Neural cell (in vitro differentiated cells): ENCODE measurements around the gene HIVEP3. TPM values are rescaled to one million over a fixed set of nuclear protein-coding genes. Genes with fewer than 3 reads are reported as not detected.

Experiments used
- H2AFZ ChIP-seq: fragments of 200-600, 300-800 bp; sonication (generic), shearing (Covaris generic); 2 replicates; pipeline ENCODE4 v1.6.0; 2014; ENCODE audit warnings: low read depth, mild to moderate bottlenecking, antibody characterized with exemption, low read length, moderate library complexity
- H3F3A ChIP-seq: fragments of 200-600 bp; shearing (Covaris generic); 2 replicates; pipeline ENCODE4 v1.6.1; 2016; ENCODE audit warnings: mild to moderate bottlenecking, moderate library complexity, mixed read lengths, antibody characterized with exemption, low read length; ENCODE audit not compliant: insufficient read depth, poor library complexity, severe bottlenecking
- H3K27ac ChIP-seq: fragments of 200-600, 300-800 bp; sonication (generic), shearing (Covaris generic); 2 replicates; pipeline ENCODE4 v1.5.1; 2014; ENCODE audit warnings: mild to moderate bottlenecking, low read length, moderate library complexity
- H3K27me3 ChIP-seq: fragments of 300-800, 200-600 bp; sonication (generic), shearing (Covaris generic); 2 replicates; pipeline ENCODE4 v1.6.0; 2014; ENCODE audit warnings: mild to moderate bottlenecking, low read depth, low read length, moderate library complexity; ENCODE audit not compliant: insufficient read depth
- H3K36me3 ChIP-seq: fragments of 300-800, 200-600 bp; sonication (generic), shearing (Covaris generic); 2 replicates; pipeline ENCODE4 v1.5.1; 2014; ENCODE audit warnings: mild to moderate bottlenecking, antibody characterized with exemption, low read length, moderate library complexity; ENCODE audit not compliant: insufficient read depth
- H3K4me2 ChIP-seq: fragments of 300-800, 200-600 bp; sonication (generic), shearing (Covaris generic); 2 replicates; pipeline ENCODE4 v1.6.0; 2014; ENCODE audit warnings: mild to moderate bottlenecking, low read length
- H3K4me3 ChIP-seq: fragments of 300-800, 200-600 bp; sonication (generic), shearing (Covaris generic); 2 replicates; pipeline ENCODE4 v1.5.1; 2014; ENCODE audit warnings: mild to moderate bottlenecking, low read length, moderate library complexity
- H3K79me2 ChIP-seq: fragments of 200-600 bp; shearing (Covaris generic); replicated peaks from 2 replicates; pipeline ENCODE4 v1.6.0; 2014; ENCODE audit warnings: mild to moderate bottlenecking, low read length, moderate library complexity; ENCODE audit not compliant: insufficient read depth
- H3K9ac ChIP-seq: fragments of 300-800, 200-600 bp; sonication (generic), shearing (Covaris generic); 2 replicates; pipeline ENCODE4 v1.6.1; 2016; ENCODE audit warnings: mild to moderate bottlenecking, low read length, mixed read lengths
- H3K9me2 ChIP-seq: fragments of 200-600 bp; shearing (Covaris generic); 2 replicates; pipeline ENCODE4 v1.6.1; 2016; ENCODE audit warnings: mild to moderate bottlenecking, low read length, mixed read lengths; ENCODE audit not compliant: insufficient read depth
- H3K9me3 ChIP-seq: fragments of 200-600, 300-800 bp; sonication (generic), shearing (Covaris generic); 2 replicates; pipeline ENCODE4 v1.6.1; 2016; ENCODE audit warnings: mild to moderate bottlenecking, mixed run types, low read length, moderate library complexity, mixed read lengths
- H4K20me1 ChIP-seq: fragments of 200-600 bp; shearing (Covaris generic); 2 replicates; pipeline ENCODE4 v1.6.1; 2016; ENCODE audit warnings: mild to moderate bottlenecking, mixed run types; ENCODE audit not compliant: insufficient read depth
- CTCF ChIP-seq: fragments of 450-650 bp; IDR thresholded peaks from 2 replicates; pipeline ENCODE4 v1.5.1; 2014; ENCODE audit warnings: antibody characterized with exemption, mild to moderate bottlenecking, moderate library complexity; ENCODE audit not compliant: poor library complexity, severe bottlenecking
- EP300 ChIP-seq: fragments of 450-650 bp; conservative IDR thresholded peaks from 2 replicates; pipeline ENCODE4 v1.6.1; 2014; ENCODE audit warnings: antibody characterized with exemption, mild to moderate bottlenecking, moderate library complexity; ENCODE audit not compliant: poor library complexity, severe bottlenecking
- EZH2 ChIP-seq: fragments of 200-600, 300-800 bp; shearing (Covaris generic), sonication (generic); IDR thresholded peaks from 2 replicates; pipeline ENCODE4 v1.6.1; 2014; ENCODE audit warnings: antibody characterized with exemption, low read length, borderline replicate concordance, mild to moderate bottlenecking; ENCODE audit not compliant: insufficient read depth, poor library complexity, severe bottlenecking
- MXI1 ChIP-seq: fragments of 450-650 bp; conservative IDR thresholded peaks from 2 replicates; pipeline ENCODE4 v1.6.1; 2014; ENCODE audit warnings: antibody characterized with exemption, mild to moderate bottlenecking; ENCODE audit not compliant: poor library complexity, severe bottlenecking
- POLR2AphosphoS5 ChIP-seq: IDR thresholded peaks from 2 replicates; pipeline ENCODE4 v1.6.1; 2012
- RAD21 ChIP-seq: fragments of 450-650 bp; conservative IDR thresholded peaks from 2 replicates; pipeline ENCODE4 v1.6.1; 2014; ENCODE audit warnings: antibody characterized with exemption, mild to moderate bottlenecking, moderate library complexity
- REST ChIP-seq: IDR thresholded peaks from 2 replicates; pipeline ENCODE4 v1.6.1; 2012; ENCODE audit warnings: borderline replicate concordance
- SMC3 ChIP-seq: fragments of 450-650 bp; conservative IDR thresholded peaks from 2 replicates; pipeline ENCODE4 v1.6.1; 2014; ENCODE audit warnings: antibody characterized with exemption, mild to moderate bottlenecking, moderate library complexity; ENCODE audit not compliant: poor library complexity
- TAF1 ChIP-seq: IDR thresholded peaks from 2 replicates; pipeline ENCODE4 v1.6.1; 2012; ENCODE audit warnings: low read depth
- polyA plus RNA-seq: library from polyadenylated mRNA; depleted of rRNA; stranded (reverse); fragments of >200 nt; gene quantifications from 2 replicates; pipeline ENCODE4 v1.2.3, GENCODE V29; 2014

Gene HIVEP3
- polyA plus RNA-seq, 1 donor from 2014 or later: 2.6 TPM

- no peaks in the 10 kb centered on the region for H3K9me3 ChIP-seq
- H3K9ac ChIP-seq: no peak overlapping the region
- no peaks in the 10 kb centered on the region for H3K9me2 ChIP-seq
- TF ChIP-seq POLR2AphosphoS5 (no peak), RAD21 (no peak), EP300 (no peak), MXI1 (no peak), CTCF (no peak), SMC3 (no peak), EZH2 (no peak), TAF1 (no peak), REST (no peak)
- no peaks in the 10 kb centered on the region for H4K20me1 ChIP-seq
- no peak overlapping the region for H3K27ac ChIP-seq
- H3K36me3 ChIP-seq: no peaks in the 10 kb centered on the region
- H3K4me2 ChIP-seq: no peak overlapping the region
- no peaks in the 10 kb centered on the region for H3F3A ChIP-seq
- no peak overlapping the region for H2AFZ ChIP-seq
- no peaks in the 10 kb centered on the region for H3K79me2 ChIP-seq
- no peak overlapping the region for H3K4me3 ChIP-seq
- H3K27me3 ChIP-seq: no peaks in the 10 kb centered on the region
Observed at GRCh38 chr1:41963636-41964035, 44.9 kb upstream of the HIVEP3 start.

- H3F3A ChIP-seq: no peaks in the 10 kb centered on the region
- H3K4me3 ChIP-seq: no peak overlapping the region
- no peaks in the 10 kb centered on the region for H3K9me2 ChIP-seq
- TF ChIP-seq EZH2 (no peak), POLR2AphosphoS5 (no peak), EP300 (no peak), MXI1 (no peak), CTCF (no peak), RAD21 (no peak)
- no peaks in the 10 kb centered on the region for H4K20me1 ChIP-seq
- no peaks in the 10 kb centered on the region for H3K27me3 ChIP-seq
- no peak overlapping the region for H2AFZ ChIP-seq
- no peaks in the 10 kb centered on the region for H3K36me3 ChIP-seq
- no peak overlapping the region for H3K9ac ChIP-seq
- no peak overlapping the region for H3K27ac ChIP-seq
- H3K79me2 ChIP-seq: no peaks in the 10 kb centered on the region
- no peaks in the 10 kb centered on the region for H3K9me3 ChIP-seq
- no peak overlapping the region for H3K4me2 ChIP-seq
Observed at GRCh38 chr1:41958015-41958673, 39.4 kb upstream of the HIVEP3 start.
